HL-60/S4 treated with retinoic acid at 250 ng/mL for 4 days and 3 days (cell line): ENCODE results near the gene PARP16.
"Not testable (repeated sequence)": the region's sequence is repeated elsewhere in the genome, so short reads cannot be mapped to it uniquely, and the experiment has no call there.

Experiments
- in situ Hi-C: fragments of 300-500 bp; cut with MboI; formaldehyde crosslinking; loops from 2 replicates; pipeline ENCODE4 v1.7.0; 2022; ENCODE audit warnings: low sequenced_read_pairs

PARP16 gene

DNA sequence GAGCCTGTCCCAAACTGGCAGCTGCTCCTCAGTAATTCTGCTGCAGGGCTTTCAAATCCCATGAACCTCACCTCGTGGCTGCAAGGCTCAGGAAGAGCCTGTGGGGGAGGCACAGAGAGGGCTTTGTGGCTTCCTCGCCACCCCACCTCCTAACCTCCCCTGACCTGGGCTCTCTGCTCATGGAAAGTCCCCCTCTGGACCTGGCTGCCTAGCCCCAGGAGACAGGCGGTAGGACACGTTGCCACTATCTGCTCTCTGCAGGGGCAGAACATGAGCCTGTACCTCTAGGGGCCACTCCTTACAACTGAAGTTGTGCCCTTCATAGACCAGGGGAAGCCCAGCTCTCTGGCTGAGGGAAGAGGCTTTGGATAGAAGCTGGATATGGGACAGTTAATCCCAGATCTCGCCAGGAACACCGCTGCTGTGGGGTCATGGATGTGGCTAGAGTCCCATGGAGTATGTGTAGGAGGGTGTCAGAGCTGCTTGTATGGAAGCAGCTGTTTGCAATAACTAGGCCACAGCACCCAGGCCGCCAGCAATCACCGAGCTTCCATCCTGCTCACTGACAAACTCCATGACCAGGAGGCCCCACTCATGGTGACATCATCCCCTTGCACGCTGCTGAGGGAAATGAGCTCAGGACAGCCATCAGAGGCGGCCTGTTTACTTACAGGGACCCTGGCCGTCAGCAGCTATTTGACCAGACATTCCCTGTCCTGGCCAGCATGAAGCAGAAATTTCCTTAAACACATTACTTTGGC, 41.4 kb downstream of the PARP16 start:
- in situ Hi-C loops, result no loop called here

DNA sequence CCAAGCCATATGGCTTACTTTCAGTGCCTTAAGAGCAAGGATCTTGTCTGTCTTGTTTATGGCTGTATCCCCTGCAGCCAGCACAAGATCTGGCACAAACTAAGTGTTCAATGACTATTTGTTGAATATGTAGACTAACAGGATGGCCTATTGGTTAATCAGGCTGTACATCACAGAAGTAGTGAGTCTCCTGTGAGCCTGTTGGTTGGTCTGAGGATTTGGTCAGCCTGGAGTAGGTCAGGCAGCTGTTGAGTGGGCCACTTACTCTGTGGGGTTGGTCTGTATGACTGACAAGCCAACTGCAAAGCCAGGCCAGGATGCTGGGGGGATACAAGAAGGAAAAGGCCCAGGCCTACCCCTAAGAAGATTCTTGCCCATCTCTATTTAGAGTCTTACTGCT, 42.0 kb downstream of the PARP16 start:
- in situ Hi-C loops, result no loop called here

DNA sequence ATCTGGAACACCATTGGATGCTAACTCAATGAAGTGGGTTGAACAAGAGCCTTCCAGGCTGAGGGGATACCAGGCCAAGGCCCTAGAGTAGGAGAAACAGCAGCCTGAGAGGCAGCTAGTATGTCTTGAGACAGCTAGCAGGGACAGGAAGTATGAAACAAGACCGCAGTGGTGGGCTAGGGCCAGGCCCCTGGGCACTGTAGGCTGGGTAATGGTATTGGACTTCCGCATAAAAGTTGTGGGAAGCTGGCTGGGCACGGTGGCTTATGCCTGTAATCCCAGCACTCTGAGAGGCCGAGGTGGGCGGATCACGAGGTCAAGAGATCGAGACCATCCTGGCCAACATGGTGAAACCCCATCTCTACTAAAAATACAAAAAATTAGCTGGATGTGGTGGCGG, 50.2 kb downstream of the PARP16 start:
- in situ Hi-C loops, result not testable (repeated sequence)

DNA sequence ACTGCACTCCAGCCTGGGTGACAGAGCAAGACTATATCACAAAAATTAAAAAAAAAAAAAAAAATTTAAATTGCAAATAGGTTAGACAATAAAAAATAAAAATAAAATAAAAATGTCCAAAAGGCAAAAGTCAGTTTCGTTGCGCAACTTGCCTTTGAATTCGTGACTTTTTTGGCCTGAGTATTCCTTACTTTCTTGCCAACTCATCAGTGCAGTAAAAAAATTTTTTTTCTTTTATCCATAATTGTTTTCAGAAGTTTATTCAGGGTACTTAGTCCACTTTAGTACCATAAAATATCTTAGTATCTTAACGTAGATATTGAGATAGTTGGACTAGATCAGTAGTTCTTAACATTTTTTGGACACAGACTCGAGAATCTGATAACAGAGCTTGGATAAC, 53.0 kb downstream of the PARP16 start:
- in situ Hi-C loops, result no loop called here

DNA sequence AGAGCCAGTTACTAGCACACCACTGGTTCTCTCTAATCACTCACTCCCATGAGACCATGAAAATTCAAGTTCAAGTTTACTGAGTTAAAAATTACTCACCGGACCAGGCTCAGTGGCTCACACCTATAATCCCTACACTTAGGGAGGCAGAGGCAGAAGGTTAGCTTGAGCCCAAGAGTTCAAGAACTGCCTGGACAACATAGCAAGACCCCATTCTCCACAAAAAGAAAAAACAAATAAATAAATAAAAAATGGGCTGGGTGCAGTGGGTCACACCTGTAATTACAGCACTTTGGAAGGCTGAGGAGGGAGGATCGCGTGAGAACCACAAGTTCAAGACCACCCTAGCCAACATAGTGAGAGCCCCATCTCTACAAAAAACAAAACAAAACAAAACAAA, 54.2 kb downstream of the PARP16 start:
- in situ Hi-C loops, result no loop called here

DNA sequence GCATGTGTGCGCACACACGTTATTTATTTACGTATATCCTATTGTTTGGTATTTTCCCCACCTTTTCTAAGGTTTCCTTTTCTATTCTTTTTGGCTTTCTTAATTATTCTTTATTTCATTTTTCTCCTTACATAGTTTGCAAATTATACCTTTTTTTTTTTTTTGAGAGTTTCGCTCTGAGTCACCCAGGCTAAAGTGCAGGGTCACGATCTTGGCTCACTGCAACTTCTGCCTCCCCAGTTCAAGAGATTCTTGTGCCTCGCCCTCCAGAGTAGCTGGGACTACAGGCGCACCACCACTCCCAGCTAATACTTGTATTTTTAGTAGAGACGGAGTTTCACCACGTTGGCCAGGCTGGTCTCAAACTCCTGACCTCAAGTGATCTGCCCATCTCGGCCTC, 55.4 kb downstream of the PARP16 start:
- in situ Hi-C loops, result no loop called here

DNA sequence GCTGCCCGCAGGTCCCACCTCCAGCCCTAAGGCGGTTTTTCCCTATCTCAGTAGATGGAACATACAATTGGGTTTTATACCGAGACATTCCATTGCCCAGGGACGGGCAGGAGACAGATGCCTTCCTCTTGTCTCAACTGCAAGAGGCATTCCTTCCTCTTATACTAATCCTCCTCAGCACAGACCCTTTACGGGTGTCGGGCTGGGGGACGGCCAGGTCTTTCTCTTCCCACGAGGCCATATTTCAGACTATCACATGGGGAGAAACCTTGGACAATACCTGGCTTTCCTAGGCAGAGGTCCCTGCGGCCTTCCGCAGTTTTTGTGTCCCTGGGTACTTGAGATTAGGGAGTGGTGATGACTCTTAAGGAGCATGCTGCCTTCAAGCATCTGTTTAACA, 59.8 kb downstream of the PARP16 start:
- in situ Hi-C loops, result not testable (repeated sequence)

DNA sequence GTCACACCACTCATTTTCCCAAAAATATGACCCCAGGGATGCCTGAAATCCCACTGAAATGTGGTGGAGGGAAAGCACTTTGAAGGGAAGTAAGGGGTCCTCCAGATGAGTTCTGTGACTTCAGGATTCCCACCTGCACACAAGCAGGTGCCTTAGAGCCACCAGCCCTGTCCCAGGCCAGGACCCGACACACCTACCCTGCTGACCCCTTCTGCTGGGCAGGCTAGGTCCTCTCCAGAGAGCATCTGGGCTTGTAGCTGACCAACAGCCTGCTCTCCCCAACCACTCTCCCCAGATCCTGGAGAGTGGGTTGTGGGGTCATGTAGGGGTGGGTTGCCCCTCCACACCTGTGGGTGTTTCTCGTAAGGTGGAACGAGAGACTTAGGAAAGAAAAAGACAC, 60.5 kb downstream of the PARP16 start:
- in situ Hi-C loops, result no loop called here

DNA sequence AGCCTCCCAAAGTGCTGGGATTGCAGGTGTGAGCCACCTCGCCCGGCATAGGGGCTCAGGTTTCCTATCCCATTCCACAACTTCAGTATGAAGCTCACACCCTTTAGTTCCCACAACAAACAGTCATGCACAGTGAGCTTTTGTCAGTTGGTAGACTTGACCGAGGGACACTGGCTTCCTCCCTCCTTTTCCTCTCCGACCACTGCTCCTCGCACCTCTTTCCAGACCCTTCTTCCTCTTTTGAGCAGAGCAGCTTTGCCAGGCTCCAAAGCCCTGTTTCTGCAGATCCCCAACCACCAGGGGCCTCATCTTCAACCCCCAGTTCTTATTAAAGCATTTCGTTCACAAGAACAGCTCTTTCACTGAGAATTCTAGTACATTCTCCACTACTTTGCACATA, 62.7 kb downstream of the PARP16 start:
- in situ Hi-C loops, result no loop called here

DNA sequence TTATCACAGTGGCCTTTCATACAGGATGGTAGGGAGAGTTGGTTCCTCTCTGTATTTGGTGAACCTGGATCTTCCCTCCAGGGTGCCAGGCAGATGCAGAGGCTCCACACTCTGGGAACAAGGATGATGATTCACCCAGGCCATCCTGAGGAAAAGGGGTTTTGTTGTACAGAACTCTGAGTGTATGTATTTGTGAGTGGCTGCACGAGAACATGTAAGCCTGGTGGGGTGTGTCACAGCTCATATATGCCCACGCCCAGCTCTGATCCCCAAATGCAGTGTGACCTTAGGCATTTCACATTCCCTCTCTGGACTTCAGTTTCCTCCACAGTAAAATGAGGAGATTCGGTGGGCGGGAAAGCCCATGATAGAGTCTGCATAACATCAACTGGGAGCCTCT, 63.8 kb downstream of the PARP16 start:
- in situ Hi-C loops, result no loop called here

DNA sequence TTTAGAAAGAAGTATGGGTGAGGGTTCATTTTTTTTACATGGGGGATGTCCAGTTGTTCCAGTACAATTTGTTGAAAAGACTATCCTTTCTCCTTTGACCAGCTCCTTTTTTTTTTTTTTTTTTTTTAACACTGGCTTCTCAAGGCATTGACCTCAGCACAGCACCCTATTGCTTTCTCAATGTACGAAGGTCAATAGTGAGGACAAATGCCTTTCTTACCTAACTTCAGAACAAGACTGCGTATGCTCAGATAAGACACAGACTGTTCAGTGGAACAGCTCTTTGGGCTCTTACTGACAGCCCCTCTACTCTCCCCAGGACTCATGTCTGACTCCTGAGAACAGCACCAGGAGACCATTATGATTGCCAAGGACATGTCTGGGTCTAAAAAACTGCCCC, 65.0 kb downstream of the PARP16 start:
- in situ Hi-C loops, result no loop called here

DNA sequence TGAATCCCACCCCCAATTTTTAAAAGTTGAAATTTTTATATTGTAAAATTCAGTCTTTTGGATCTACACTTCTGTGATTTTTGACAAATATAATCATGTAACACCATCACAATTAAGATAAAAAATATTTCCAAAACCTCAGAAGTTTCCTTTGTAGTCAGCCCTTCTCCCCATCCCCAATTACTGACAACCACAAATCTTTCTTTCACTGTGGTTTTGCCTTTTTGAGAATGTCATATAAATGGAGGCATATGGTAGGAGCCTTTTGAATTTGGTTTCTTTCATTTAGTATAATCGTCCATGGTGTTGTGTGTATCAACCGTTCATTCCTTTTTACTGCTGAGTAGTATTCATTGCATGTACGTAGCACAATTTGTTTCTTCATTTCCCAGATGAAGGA, 67.5 kb downstream of the PARP16 start:
- in situ Hi-C loops, result no loop called here

DNA sequence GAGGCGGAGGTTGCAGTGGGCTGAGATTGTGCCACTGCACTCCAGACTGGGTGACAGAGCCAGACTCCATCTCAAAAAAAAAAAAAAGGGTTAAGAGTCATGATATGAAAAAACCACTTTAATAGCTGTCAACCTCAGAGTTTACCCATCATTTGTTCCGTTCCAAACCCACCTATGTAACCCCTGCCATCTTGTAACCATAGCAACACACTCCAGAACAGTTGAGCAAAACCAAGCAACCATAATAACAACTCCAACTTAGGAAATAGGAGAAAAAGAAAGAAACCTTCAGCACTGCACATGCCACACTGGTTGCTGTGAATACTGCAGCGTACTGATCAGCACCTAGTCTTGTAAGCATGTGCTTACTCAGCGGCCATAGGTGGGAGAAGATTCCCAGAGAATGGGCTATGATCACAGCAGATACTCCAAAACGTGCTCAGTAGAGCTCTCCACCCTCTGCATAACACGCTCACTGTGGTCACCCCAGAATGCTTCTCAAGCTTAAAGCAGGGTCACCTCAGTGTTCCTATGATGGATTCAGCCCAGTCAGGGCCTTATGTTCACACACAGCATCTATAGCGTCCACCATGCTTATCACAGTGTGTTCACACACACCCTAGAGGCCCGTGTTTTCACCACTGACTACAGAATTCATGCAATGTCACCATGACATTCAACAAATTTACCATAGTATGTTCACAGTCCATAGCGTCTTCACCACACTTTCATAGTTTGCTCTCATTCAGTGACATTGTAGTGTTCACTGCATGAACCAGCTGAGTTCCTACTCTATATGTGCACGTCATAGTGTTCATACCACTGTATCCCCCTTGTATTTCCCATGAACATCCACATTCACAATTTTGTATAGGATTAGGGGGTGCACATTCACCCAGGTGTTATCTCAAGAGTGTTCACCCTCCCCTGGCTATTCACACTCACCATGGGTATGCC, 68.9 kb downstream of the PARP16 start:
- in situ Hi-C loops, result no loop called here

DNA sequence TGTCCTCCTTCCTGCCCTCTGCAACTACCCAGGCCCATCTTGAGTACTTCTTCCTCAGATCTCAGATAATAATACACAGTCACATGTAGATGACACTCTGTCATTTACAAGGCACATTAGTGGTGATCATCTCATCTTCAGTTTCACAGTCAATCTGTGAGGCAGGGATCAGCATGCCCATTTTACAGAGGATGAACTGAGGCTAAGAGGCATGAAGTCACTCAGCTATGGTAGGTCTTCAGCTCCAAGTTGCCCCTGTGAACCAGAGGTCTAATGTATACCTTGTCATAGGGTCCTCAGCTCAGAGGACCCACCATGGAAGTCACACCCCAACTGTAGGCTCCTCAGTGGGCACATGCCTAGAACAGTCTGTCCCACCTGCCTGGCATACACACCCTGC, 71.2 kb downstream of the PARP16 start:
- in situ Hi-C loops, result no loop called here

DNA sequence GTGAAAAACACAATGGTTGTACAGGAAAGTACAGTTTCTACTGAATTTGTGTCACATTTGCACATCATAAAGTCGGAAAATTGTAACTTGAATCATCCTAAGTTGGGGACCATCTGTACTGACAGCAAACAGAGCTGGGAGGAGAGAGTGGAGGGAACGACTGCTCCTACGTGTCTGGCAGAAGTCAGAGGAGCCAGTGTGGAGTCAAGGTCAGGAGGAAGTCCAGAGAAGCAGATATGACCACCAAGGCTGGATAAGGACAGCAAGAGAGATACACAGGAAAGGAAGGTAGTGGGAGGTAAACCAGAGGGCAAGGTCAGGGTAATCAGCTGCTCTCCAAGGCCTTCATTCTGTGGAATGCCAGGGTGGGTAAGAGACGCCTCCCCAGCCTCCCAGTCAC, 72.7 kb downstream of the PARP16 start:
- in situ Hi-C loops, result no loop called here

DNA sequence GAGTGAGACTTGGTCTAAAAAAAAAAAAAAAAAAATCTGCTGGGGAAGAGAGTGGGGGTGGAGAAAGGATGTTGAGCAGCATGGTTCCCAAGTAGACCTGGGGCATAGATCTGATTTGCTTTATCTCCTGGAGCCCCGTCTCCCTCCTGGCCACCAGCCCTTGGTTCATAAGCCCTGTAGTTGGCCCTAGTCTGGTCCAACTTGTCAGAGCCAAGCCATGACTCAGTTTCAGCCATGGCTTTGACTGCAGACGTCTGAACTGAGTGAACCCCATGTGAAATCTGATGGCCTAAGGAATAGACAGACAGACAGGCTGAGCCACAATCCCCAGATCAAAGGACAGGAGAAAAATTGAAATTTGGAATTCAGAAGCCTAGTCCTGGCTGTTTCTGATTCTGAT, 73.4 kb downstream of the PARP16 start:
- in situ Hi-C loops, result no loop called here

DNA sequence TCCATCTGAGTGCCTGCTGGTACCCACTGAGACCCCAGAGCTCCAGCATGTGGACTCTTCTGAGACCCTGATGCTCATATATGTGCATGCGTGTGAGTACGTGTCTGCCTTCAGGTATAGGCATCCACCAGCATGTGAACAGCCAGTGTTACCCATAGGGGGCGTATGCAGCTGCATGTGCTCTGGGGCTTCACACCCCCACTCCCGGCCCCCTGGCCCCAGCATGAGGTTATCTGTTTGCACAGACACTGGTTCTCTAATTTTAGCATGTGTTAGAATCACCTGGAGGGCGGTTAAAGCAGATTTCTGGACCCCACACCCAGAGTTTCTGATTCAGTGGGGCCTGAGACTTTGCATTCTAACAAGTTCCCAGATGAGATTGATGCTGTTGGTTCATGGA, 74.6 kb downstream of the PARP16 start:
- in situ Hi-C loops, result no loop called here

DNA sequence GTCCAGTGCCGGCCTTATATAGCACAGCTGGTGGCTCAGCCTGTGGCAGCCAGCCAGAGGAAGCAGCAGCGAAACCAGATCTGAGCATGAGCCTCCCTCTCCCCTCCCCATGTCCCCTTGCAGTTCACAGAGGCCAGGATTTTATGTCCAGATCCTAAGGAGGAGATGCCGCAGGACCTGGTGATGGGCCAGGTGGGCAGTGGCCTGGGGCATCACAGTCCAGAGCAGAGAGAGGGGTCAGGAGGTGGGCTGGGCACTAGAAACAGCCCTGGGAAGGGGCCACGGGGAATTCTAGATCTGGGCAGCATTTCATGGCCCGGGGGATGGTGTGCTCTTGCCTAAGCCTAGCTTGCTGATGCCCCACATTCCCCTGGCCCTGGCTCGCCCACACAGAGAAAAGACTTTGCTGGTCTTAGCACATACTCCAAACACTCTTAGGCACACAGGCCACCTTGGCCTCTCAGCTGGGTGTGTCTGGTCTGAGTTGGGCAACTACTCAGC, 75.2 kb downstream of the PARP16 start:
- in situ Hi-C loops, result no loop called here

DNA sequence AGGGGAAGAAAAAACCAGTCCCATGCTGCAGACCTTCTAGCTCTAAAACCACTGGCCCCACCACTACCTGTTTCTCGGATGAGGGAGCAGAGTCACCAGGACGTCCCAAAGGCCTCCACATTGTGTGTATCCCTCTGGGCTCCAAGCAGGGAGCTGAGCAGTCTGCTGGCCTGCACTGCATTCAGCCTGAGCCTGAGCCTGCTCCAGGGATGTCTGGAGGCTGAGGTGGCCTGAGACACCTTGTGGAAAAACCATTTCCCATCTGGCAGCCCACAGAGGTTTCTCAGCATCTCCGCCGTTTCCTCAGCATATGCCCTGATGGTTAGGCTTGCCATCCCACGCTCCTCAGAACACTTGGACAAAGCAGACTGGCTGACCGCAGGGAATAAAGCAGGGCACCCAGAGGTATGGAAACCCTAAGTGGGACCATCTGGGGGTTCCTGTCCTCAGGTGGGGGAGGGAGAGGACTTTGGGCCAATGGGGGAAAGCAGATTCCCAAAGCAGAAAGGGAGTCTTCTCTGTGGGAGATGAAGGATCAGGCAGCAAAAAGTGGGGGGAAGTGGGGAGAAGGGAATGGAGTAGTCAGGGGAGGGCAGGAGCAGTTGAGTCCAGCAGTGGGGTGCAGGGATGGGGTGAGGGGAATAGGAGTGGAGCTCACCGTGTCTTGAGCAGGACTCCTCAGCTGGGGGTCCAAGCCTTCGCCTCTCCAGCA, 75.8 kb downstream of the PARP16 start, which contains the start of gene CILP:
TSS of gene CILP (minus strand) at position 704 of the 712 bp plus-strand sequence. CDS start 1,718 bp downstream, outside the sequence.
- in situ Hi-C loops, result no loop called here

DNA sequence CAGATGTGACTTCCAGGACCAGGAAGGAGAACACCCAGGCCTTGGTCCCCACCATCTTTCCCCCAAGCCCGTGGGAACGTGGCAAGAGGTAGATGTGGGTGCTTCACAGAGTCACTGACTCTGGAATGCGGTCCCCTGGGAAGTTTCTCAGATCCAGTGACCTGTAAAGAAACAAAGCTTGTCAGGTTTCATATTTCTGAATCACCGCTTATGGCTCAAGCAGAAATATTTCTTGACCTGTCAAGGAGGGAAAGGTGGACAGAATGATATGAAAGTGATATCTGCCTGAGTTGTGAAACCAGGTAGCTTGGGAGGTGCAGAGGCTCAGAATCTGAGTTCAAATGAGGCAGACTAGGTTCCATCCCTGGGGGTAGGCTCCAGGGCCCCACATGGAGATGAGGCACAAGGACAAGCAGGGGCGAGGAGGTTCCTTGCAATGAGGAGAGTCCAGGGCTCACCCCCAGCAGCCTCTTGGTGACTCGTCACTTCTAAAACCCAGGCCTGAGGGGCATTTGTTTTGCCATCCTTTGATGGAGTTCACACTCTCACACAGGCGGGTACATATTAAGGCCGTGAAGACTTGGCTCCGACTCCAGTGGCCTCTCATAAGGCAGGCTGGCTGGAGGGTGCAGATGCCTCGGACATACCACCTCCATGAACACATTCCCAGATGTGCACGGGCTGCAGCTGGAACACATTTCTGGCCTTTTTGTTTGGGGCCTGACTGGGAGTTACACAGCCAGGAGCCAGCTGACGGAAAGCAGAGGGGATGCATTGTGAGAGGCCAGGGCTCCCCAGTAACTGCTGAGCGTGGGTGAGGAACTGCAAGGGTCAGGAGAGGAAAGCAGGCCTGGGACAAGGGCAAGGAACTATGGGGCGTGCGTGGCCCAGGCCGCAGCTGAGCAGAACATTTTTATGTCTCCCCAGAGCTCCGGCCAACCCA, 76.7 kb downstream of the PARP16 start:
- in situ Hi-C loops, result no loop called here
